ENCODE measurements around the gene CREB1. TPM values are rescaled to one million over a fixed set of nuclear protein-coding genes. Genes with fewer than 3 reads are reported as not detected.

Gene CREB1
- total and polyA plus RNA-seq, 2 donors (not counting 1 experiment from before 2014, with no cell fraction given): 42.5 to 156 TPM

- intact Hi-C loops (cut with micrococcal nuclease): loop anchor here (2.0 to 10.0 kb wide), 3 partner anchors 36 to 494 kb away; partner anchors contain the start of gene PLEKHM3
- Mint-ChIP-seq H3K4me3 (peak overlapping the region; percentile 90), H3K27ac (peak overlapping the region; percentile 98), H3K9me3 (ENCODE audit: insufficient read depth) (no peaks in the 10 kb centered on the region), H3K27me3 (no peaks in the 10 kb centered on the region), H3K4me1 (peaks cover 64% of the 10 kb centered on the region)
- POLR2A ChIA-PET: interaction anchor here (0.6 to 3.5 kb wide), 13 partner anchors 18 to 743 kb away, joined by 3 to 43 read pairs (median 6); partner anchors contain the start of genes KLF7 and METTL21A
- no peak overlapping the region for H2AFZ ChIP-seq (ENCODE audit: insufficient read depth, low read depth, low read length, poor library complexity, severe bottlenecking)
- no peaks in the 10 kb centered on the region for H3K9me3 ChIP-seq (ENCODE audit: control extremely low read depth in 1 of 3, control insufficient read depth in 2 of 3, insufficient read depth in 1 of 3, low read length in 2 of 3)
- 0% methylated on average over 5 of the region's 20 CpGs for WGBS (ENCODE audit: insufficient coverage)
- H3K9ac ChIP-seq (ENCODE audit: low read length): peak overlapping the region; percentile 82
- peaks cover 77% of the 10 kb centered on the region for H3K79me2 ChIP-seq (ENCODE audit: control insufficient read depth, insufficient read depth, low read length)
- ATAC-seq (ENCODE audit: low read depth): no peak
- H3K27ac ChIP-seq (ENCODE audit: low read length in 2 of 2): peak overlapping the region; percentile 83 to 88
- TF ChIP-seq EZH2 (IDR thresholded peaks at IDR 0.05; ENCODE audit: borderline replicate concordance, insufficient read depth, low read depth, low read length, poor library complexity, severe bottlenecking) (no peak), CTCF (IDR thresholded peaks at IDR 0.05) (no peak)
- peak overlapping the region; percentile 88 for H3K4me2 ChIP-seq (replicated peaks; ENCODE audit: low read depth, low read length, poor library complexity, severe bottlenecking)
- H3K36me3 ChIP-seq (replicated peaks in 1 of 2; ENCODE audit: control extremely low read depth in 1 of 2, control insufficient read depth in 1 of 2, extremely low read depth in 1 of 2, insufficient read depth in 2 of 2, low read length in 1 of 2): peaks cover 1 to 4% of the 10 kb centered on the region in 2 experiments
- H3K4me1 ChIP-seq (ENCODE audit: control insufficient read depth in 2 of 2, insufficient read depth in 2 of 2, low read length in 2 of 2): peaks cover 68 to 73% of the 10 kb centered on the region in 2 donors
- peak overlapping the region; percentile 74 to 98 (median 84) for H3K4me3 ChIP-seq (ENCODE audit: control extremely low read depth in 1 of 5, extremely low read depth in 1 of 5, insufficient read depth in 1 of 5, low read depth in 2 of 5, low read length in 4 of 5)
- no peak for DNase-seq
- CTCF ChIA-PET: interaction anchor here (0.7 to 2.7 kb wide), 5 partner anchors 27 to 389 kb away, joined by 3 to 19 read pairs (median 3); partner anchors contain the start of gene METTL21A
- H4K20me1 ChIP-seq (ENCODE audit: control insufficient read depth, insufficient read depth, low read length, poor library complexity, severe bottlenecking): peaks cover 16% of the 10 kb centered on the region
- no peaks in the 10 kb centered on the region for H3K27me3 ChIP-seq (replicated peaks in 1 of 4; ENCODE audit: control extremely low read depth in 1 of 4, control insufficient read depth in 3 of 4, insufficient read depth in 4 of 4, low read length in 3 of 4)
Observed at GRCh38 chr2:207531032-207531952, 1.5 kb downstream of the CREB1 start.

All from B cell (primary cell).